ENCODE data around the gene AHI1. TPM values are rescaled to one million over a fixed set of nuclear protein-coding genes. Genes with fewer than 3 reads are reported as not detected.

AHI1 gene
- total RNA-seq = 7.3 and 9.5 TPM in 2 replicates

DNA sequence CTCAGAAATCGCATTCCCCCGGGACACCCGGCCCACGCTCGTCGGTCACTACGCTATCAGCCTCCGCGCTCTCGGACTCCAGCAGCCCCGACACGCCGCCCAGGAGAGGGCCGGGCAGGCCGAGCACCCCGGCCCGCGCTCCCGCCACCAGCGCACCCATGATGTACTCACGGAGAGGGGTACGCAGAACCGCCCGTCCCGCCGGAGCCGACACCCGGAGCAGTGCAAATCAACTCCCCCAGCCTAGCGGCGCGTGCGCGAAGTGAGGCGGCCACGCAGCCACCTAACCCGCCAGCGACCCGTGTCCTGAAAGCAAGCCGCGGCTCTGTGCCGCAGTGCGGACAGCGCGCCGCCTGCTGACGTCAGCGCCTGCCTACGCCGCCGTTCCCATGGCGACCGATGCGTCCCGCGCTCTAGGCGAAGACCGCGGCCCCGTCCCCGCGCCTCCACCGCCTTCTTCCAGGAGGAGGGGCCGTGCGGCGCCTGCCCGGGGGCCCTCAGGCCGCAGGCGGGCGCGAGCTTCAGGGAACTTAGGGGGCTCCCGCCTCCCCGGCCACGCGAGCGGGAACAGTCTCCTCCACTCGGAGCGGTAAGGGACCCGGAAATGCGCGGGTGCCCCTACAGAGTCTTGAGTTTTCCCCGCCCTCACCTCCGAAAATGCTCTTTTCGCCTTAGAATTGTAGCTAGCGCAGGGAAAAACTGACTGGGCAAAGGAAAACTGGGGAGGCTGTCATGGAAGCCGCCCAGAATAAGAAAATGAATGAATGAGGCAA, at the start of gene AHI1:
AHI1 (minus strand) TSS at position 329 of the 773 bp plus-strand sequence. CDS start 5,503 bp downstream, outside the sequence.
- DNase-seq (ENCODE audit: extremely low read depth, low read depth, low spot score) = no peak

DNA sequence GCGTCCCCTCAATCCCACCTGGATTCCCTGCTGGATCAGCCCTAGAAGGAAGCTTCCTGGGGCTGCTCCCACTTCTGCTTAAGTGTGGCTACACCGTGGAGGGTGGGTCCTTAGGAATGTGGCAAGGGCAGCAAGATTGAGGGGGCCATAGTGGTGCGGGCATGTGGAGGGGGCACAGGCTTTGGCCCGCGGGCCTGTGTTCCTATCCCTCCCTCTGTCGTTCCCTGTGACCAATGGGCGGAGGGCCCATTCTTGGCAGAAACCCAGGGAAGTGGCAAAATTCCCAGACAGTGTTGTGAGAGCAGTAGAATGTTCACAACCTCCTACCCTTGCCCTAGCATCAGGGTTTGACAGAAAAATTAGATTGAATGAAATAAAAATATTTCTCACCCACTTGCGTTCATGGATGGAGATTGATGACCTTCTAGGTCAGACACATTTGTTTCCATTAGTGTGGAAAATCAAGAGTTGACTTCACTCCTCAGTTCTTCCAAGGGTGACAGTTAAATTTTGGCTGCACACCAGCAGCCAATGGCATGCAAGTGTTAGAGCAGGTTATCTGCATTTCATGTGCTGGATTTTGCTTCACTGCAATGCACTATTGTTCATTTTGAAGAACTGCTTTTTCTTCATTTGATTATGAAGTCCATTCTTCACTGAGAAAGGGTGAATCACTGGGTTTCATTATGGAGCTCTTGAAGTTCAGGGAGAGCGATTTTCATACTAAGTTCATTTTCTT, 49.3 kb upstream of the AHI1 start:
- DNase-seq (ENCODE audit: extremely low read depth, low read depth, low spot score) = no peak

DNA sequence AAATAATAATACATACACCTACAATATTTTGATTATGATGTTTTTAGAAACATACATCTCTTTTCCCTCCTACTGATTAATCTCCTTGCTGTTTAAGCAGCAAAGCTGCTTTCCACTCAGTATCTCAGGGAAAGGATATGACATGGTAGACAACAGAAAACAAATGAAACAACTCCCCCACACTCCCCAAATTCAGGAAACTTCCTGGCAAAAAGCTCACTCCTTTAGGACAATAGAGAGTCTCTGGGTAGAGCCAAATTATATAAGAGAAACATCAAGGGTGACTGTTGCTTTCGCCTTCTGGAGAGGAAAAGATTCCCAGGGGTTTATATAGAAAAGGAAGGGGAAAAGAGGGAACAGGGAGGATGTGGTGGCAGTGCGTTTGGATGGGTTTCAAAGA, 48.7 kb upstream of the AHI1 start:
- DNase-seq (ENCODE audit: extremely low read depth, low read depth, low spot score) = no peak

DNA sequence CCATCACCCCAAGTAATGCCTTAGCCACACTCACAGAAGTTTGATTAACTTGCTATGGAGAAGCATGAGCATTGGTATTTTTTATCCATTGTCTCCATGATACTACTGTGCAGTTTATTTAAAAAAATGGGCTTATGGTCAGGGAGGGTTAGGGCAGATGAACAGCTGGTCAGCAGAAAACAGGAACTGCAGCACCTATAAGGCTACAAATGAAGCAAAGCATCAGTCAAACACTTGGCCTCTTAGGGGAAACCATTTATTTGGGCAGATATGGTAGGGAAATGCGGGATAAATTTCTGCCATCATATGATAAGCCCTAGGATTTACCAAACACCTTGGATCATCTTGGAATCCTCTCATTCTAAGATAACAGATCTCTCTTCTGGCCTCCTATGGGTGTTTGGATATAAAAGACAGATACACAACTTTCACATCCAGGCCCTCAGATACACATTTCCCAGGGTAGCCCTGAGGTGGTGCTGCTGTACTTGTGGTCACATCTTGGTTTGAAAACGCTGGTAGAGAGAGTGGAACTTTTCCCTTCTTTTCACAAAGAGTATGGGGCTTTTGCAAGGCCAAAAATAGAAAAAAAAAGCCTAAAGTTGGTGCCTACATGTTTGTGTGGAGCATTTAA, 42.8 kb upstream of the AHI1 start:
- DNase-seq (ENCODE audit: extremely low read depth, low read depth, low spot score) = no peak

GRCh38 chr6:135537741-135538301, 40.3 kb upstream of the AHI1 start:
- peak; percentile 22 for DNase-seq (ENCODE audit: extremely low read depth, low read depth, low spot score)

GRCh38 chr6:135535989-135536414, 38.5 kb upstream of the AHI1 start:
- peak; percentile 44 for DNase-seq (ENCODE audit: extremely low read depth, low read depth, low spot score)

GRCh38 chr6:135534773-135535380, 37.3 kb upstream of the AHI1 start:
- no peak for DNase-seq (ENCODE audit: extremely low read depth, low read depth, low spot score)

GRCh38 chr6:135532559-135532958, 35.0 kb upstream of the AHI1 start:
- DNase-seq (ENCODE audit: extremely low read depth, low read depth, low spot score) = no peak

DNA sequence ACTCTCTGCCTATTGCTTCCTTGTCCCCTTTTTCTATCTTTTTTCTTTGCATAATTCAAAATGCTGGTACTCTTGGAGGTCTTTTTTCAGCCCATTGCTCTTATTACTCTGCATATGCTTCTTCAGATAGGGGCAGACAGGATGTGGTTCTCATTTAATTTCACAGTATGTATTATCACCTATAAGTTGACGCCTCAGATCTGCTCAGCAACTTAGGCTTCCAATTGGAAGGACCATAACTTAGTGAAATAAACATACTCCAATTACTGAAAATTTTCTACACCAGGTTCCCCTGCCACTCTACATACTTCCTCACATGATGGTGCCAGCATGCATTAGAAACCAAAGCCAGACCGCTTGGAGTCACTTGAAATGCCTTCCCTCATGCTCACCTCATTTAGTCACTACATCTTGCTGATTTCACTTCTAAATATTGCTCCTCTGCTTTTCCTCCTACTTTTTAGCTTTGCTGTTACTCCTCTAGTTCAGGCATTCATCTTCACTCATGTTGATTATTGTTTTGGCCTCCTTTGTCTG, 34.5 kb upstream of the AHI1 start:
- DNase-seq (ENCODE audit: extremely low read depth, low read depth, low spot score) = no peak

GRCh38 chr6:135530113-135530512, 32.6 kb upstream of the AHI1 start:
- DNase-seq (ENCODE audit: extremely low read depth, low read depth, low spot score) = no peak

- no peak for DNase-seq (ENCODE audit: extremely low read depth, low read depth, low spot score)
These were observed 30.4 kb upstream of the AHI1 start for GRCh38 chr6:135527960-135528249.

DNA sequence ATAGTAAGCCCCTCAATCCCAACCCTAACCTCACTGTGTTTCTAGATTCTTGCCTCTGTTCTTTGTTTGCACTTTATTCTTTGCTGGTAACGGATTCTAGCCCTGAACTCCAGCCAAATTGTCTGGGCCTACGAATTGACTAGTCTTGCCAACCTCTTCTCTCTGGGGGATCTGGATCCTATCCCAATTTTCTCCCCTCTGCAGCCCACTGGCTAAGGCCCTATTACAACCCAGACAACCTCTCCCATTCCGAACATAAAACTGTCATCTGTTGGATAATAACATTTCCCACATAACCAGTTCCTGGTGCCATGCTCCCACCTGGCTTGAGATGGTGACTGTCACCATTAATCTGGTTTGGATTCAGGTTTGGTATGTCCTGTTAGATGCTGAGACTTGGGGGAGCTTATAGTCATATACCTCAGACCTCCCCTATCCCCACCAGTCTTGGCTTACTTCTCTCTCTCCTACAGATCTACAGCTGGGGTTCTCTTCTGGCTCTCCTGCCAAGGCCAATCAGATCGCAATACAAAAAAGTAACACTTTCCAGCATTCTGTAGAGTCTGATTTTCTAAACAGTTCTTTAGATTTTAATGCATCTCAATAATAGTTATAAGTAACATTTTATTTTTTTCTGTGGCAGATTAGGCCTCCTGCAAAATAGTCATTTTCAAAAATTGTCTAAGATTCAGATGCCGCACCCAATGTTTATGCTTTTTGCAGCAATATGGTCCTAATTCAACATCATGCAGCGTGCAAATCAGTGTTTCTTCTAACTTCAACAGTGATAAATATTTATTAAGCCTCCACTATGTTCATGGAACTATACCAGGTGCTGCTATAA, 29.8 kb upstream of the AHI1 start:
- no peak for DNase-seq (ENCODE audit: extremely low read depth, low read depth, low spot score)

DNA sequence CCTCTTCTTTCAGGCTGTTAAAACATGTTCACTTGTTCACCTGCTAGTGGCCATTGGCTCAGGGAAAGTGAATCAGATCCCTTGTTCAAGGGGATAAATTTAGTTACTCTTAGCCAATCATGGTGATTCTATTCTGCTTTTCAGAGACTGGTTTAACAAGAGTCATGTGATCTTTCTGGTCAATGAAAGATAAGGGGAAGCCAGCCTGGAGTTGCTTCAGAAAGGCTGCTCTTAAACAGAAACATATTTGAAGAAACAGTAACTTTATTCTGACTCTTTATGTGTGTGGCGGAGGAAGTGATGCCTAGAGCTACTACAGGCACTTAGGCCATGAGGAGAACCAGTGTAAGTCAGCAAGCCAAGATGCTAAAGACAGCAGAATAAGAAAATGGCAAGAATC, 28.1 kb upstream of the AHI1 start:
- no peak for DNase-seq (ENCODE audit: extremely low read depth, low read depth, low spot score)

- DNase-seq (ENCODE audit: extremely low read depth, low read depth, low spot score) = no peak
These were observed 25.6 kb upstream of the AHI1 start for GRCh38 chr6:135522965-135523692.

DNA sequence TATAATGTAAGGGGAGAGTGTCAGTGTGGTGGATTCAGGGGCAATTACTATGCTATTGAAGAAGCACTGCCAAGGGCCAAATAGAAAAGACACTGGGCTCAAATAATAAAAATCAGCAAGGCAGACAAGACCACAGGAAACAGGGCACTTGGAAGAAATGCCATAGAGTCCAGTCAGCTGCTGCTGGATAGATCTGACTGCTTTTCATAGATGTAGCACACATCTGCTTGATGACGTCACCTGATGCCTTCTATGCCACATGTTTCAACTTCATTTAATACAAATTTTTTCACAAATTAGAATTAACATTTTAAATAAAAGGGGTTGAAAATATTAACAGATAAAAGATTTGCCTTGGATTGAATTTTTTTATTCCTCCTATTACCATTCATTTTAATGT, 23.9 kb upstream of the AHI1 start:
- no peak for DNase-seq (ENCODE audit: extremely low read depth, low read depth, low spot score)

- DNase-seq (ENCODE audit: extremely low read depth, low read depth, low spot score) = no peak
These were observed 23.2 kb upstream of the AHI1 start for GRCh38 chr6:135520781-135521180.

DNA sequence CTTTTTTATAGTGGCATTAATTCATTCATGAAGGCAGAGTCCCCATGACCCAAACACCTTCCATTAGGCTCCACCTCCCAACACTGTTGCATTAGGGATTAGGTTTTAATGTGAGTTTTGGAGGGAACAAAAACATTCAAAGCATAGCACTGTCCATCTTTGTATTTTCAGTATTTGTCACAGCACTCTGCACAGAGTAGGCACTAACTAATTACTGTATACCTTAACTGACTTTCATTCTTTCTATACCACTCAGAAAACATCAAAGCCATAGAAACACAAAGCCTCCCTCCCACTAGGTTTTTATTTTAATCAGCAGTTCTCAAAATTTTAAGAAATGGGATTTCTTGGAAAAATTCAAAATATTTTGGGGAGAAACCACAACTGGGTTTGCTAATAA, 21.8 kb upstream of the AHI1 start:
- no peak for DNase-seq (ENCODE audit: extremely low read depth, low read depth, low spot score)

DNA sequence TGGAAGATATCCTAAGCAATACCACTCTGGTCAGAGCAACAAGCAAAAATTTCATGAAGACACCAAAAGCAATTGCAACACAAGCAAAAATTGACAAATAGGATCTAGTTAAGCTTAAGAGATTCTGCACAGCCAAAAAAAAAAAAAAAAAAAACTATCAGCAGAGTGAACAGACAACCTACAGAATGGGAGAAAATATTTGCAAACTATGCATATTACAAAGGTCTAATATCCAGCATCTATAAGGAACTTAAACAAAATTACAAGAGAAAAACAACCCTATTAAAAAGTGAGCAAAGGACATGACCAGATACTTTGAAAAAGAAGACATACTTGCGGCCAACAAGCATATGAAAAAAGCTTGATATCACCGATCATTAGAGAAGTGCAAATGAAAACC, 20.0 kb upstream of the AHI1 start:
- DNase-seq (ENCODE audit: extremely low read depth, low read depth, low spot score) = no peak

GRCh38 chr6:135514706-135515105, 17.2 kb upstream of the AHI1 start:
- DNase-seq (ENCODE audit: extremely low read depth, low read depth, low spot score) = no peak

Data from glomerular endothelial cell (primary cell).